B cell (primary cell): ENCODE data around the gene GPR4. TPM values are rescaled to one million over a fixed set of nuclear protein-coding genes. Genes with fewer than 3 reads are reported as not detected.

Experiments
- ATAC-seq: fragments of 200-7000 bp; cut with Tn5 transposase; one replicate; pipeline ENCODE4 v1.10.0; 2021; ENCODE audit warnings: low read depth, mild to moderate bottlenecking, moderate number of reproducible peaks, moderate library complexity
- CTCF ChIA-PET: fragments of 350-600 bp; sonication (Branson Sonifier 250); formaldehyde crosslinking; loops from one replicate; lab custom pipeline; 2021; ENCODE audit warnings: antibody characterized with exemption, inconsistent platforms; lab: Charles Lee
- POLR2A ChIA-PET: fragments of 350-600 bp; sonication (Branson Sonifier 250); formaldehyde crosslinking; loops from one replicate; lab custom pipeline; 2021; ENCODE audit warnings: antibody characterized with exemption; lab: Charles Lee
- DNase-seq: peaks from one replicate; pipeline ENCODE4 v3.0.0; 2013
- H2AFZ ChIP-seq: 2 replicates; pipeline ENCODE4 v1.6.1; 2012; ENCODE audit warnings: mild to moderate bottlenecking, low read depth, low read length; ENCODE audit not compliant: insufficient read depth, poor library complexity, severe bottlenecking
- H3K27ac ChIP-seq, 2 donors: 1 replicate in 1 of 2; 2 replicates in 1 of 2; pipeline ENCODE4 v1.5.1; 2012 to 2013; ENCODE audit warnings: low read length in 2 of 2, mild to moderate bottlenecking in 2 of 2, moderate library complexity in 1 of 2
- H3K27me3 ChIP-seq, 4 experiments: fragments of 200-600 bp in 1 of 4; sonication (generic) in 1 of 4; replicated peaks in 1 of 4; 1 replicate in 2 of 4; 2 replicates in 2 of 4; pipeline versions ENCODE4 v1.6.1 to v1.7.0; 2013 to 2016; ENCODE audit warnings: low read length in 3 of 4, mild to moderate bottlenecking in 2 of 4, mixed read lengths in 1 of 4, moderate library complexity in 1 of 4; ENCODE audit not compliant: insufficient read depth in 4 of 4, control insufficient read depth in 3 of 4; ENCODE audit errors: control extremely low read depth in 1 of 4
- H3K36me3 ChIP-seq, 2 experiments: replicated peaks in 1 of 2; 1 replicate in 1 of 2; 2 replicates in 1 of 2; pipeline versions ENCODE4 v1.6.1 to v1.7.1; 2013; ENCODE audit warnings: low read length in 1 of 2; ENCODE audit not compliant: insufficient read depth in 2 of 2, control insufficient read depth in 1 of 2; ENCODE audit errors: control extremely low read depth in 1 of 2, extremely low read depth in 1 of 2
- H3K4me1 ChIP-seq, 2 donors: fragments of 200-600 bp in 1 of 2; sonication (generic) in 1 of 2; 1 replicate in 1 of 2; 2 replicates in 1 of 2; pipeline versions ENCODE4 v1.5.1 to v1.6.1; 2013 to 2017; ENCODE audit warnings: low read length in 2 of 2; ENCODE audit not compliant: control insufficient read depth in 2 of 2, insufficient read depth in 2 of 2
- H3K4me2 ChIP-seq: replicated peaks from 2 replicates; pipeline ENCODE3; 2012; ENCODE audit warnings: mild to moderate bottlenecking, low read depth, low read length; ENCODE audit not compliant: poor library complexity, severe bottlenecking
- H3K4me3 ChIP-seq, 5 experiments: fragments of 200-600 bp in 1 of 5; sonication (generic) in 1 of 5; 1 replicate in 3 of 5; 2 replicates in 2 of 5; pipeline versions ENCODE4 v1.5.1 to v1.7.0; 2011 to 2016; ENCODE audit warnings: low read length in 4 of 5, mild to moderate bottlenecking in 4 of 5, low read depth in 2 of 5, control low read depth in 1 of 5, moderate library complexity in 1 of 5; ENCODE audit not compliant: insufficient read depth in 1 of 5; ENCODE audit errors: control extremely low read depth in 1 of 5, extremely low read depth in 1 of 5
- H3K79me2 ChIP-seq: fragments of 200-600 bp; sonication (generic); one replicate; pipeline ENCODE4 v1.6.0; 2016; ENCODE audit warnings: low read length; ENCODE audit not compliant: control insufficient read depth, insufficient read depth
- H3K9ac ChIP-seq: fragments of 200-600 bp; sonication (generic); 2 replicates; pipeline ENCODE4 v1.6.1; 2017; ENCODE audit warnings: mild to moderate bottlenecking, low read length, moderate library complexity
- H3K9me3 ChIP-seq, 3 donors: one replicate each; pipeline versions ENCODE4 v1.6.1 to v1.7.1; 2013; ENCODE audit warnings: low read length in 2 of 3; ENCODE audit not compliant: control insufficient read depth in 2 of 3, insufficient read depth in 1 of 3; ENCODE audit errors: control extremely low read depth in 1 of 3
- H4K20me1 ChIP-seq: 2 replicates; pipeline ENCODE4 v1.6.0; 2012; ENCODE audit warnings: mild to moderate bottlenecking, low read length; ENCODE audit not compliant: insufficient read depth, control insufficient read depth, poor library complexity, severe bottlenecking
- H3K27ac Mint-ChIP-seq: one replicate; pipeline ENCODE4 v1.8.0; 2021; ENCODE audit warnings: mixed read lengths
- H3K27me3 Mint-ChIP-seq: one replicate; pipeline ENCODE4 v1.8.0; 2021; ENCODE audit warnings: mixed read lengths
- H3K4me1 Mint-ChIP-seq: one replicate; pipeline ENCODE4 v1.8.0; 2021; ENCODE audit warnings: mixed read lengths
- H3K4me3 Mint-ChIP-seq: one replicate; pipeline ENCODE4 v1.8.0; 2021; ENCODE audit warnings: mixed read lengths
- H3K9me3 Mint-ChIP-seq: one replicate; pipeline ENCODE4 v1.8.0; 2022; ENCODE audit warnings: mixed read lengths; ENCODE audit not compliant: insufficient read depth
- EZH2 ChIP-seq: IDR thresholded peaks from 2 replicates; pipeline ENCODE4 v1.6.1; 2012; ENCODE audit warnings: borderline replicate concordance, low read depth, mild to moderate bottlenecking, moderate library complexity, low read length; ENCODE audit not compliant: insufficient read depth, poor library complexity, severe bottlenecking
- WGBS: methylation state at CpG from one replicate; pipeline ENCODE4 v1.1.5; 2013; ENCODE audit warnings: missing lambda C conversion rate; ENCODE audit not compliant: insufficient coverage; 5-methylcytosine and 5-hydroxymethylcytosine counted together
- intact Hi-C: fragments of 100-400 bp; cut with micrococcal nuclease; formaldehyde crosslinking; loops from one replicate; pipeline ENCODE4 v1.10.0; 2022
- polyA minus RNA-seq: library from RNA; depleted of rRNA, polyadenylated mRNA; stranded (reverse); fragments of >200 nt; gene quantifications from 2 replicates; pipeline ENCODE4 v1.2.3, GENCODE V29; 2012
- polyA plus RNA-seq: library from polyadenylated mRNA; depleted of rRNA; stranded (reverse); fragments of >200 nt; gene quantifications from 2 replicates; pipeline ENCODE4 v1.2.3, GENCODE V29; 2012
- total RNA-seq, 2 donors: library from RNA; stranded (reverse); fragments of 120-200 nt in 1 of 2; gene quantifications; 1 replicate in 1 of 2; 2 replicates in 1 of 2; pipeline versions ENCODE4 v1.2.3 to v1.2.4, GENCODE V29; 2013 to 2022
- TF ChIP-seq, protein P1 (sequence below): fragments of 200-600 bp; IDR thresholded peaks from one replicate; pipeline ENCODE4 v1.8.0; 2022; ENCODE audit warnings: antibody characterized with exemption, mild to moderate bottlenecking

The GPR4 gene
- total RNA-seq (not detected in 2 replicates), polyA plus RNA-seq (not detected in 2 replicates), polyA minus RNA-seq (not detected in 2 replicates)
- not detected for total RNA-seq (2013)

GRCh38 chr19:45601524-45602374 lies at the start of gene GPR4:
Gene GPR4 (minus strand): TSS chr19:45602212. CDS start chr19:45591866, 10,346 bp downstream.
- Mint-ChIP-seq H3K4me1 (peaks cover 40% of the 10 kb centered on the region), H3K9me3 (no peaks in the 10 kb centered on the region), H3K4me3 (no peak within 1 kb of the TSS), H3K27me3 (peaks cover 61% of the 10 kb centered on the region), H3K27ac (no peak within 1 kb of the TSS)
- Histone ChIP-seq H3K36me3 (no peaks in the 10 kb centered on the region), H3K79me2 (no peaks in the 10 kb centered on the region), H3K4me2 (peak within 1 kb of the TSS; percentile 38), H4K20me1 (no peaks in the 10 kb centered on the region), H3K27me3 (peaks cover 0 to 74% (median 46%) of the 10 kb centered on the region in 4 experiments), H3K4me1 (peaks cover 29 to 51% of the 10 kb centered on the region in 2 donors), H3K9me3 (peaks cover 0 to 14% (median 0%) of the 10 kb centered on the region in 3 donors), H3K9ac (no peak within 1 kb of the TSS), H3K4me3 (no peak within 1 kb of the TSS), H3K27ac (no peak within 1 kb of the TSS), H2AFZ (peak within 1 kb of the TSS; percentile 21)
- DNase-seq (peak; percentile 27), ATAC-seq (no peak)
- CTCF ChIA-PET, result no interaction called here
- intact Hi-C loops, result no loop called here
- POLR2A ChIA-PET, result no interaction called here
- 9% methylated on average over 50 of the region's 52 CpGs for WGBS
- TF ChIP-seq, protein P1, sequence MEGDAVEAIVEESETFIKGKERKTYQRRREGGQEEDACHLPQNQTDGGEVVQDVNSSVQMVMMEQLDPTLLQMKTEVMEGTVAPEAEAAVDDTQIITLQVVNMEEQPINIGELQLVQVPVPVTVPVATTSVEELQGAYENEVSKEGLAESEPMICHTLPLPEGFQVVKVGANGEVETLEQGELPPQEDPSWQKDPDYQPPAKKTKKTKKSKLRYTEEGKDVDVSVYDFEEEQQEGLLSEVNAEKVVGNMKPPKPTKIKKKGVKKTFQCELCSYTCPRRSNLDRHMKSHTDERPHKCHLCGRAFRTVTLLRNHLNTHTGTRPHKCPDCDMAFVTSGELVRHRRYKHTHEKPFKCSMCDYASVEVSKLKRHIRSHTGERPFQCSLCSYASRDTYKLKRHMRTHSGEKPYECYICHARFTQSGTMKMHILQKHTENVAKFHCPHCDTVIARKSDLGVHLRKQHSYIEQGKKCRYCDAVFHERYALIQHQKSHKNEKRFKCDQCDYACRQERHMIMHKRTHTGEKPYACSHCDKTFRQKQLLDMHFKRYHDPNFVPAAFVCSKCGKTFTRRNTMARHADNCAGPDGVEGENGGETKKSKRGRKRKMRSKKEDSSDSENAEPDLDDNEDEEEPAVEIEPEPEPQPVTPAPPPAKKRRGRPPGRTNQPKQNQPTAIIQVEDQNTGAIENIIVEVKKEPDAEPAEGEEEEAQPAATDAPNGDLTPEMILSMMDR, result no peak
- TF ChIP-seq EZH2, result no peak

DNA sequence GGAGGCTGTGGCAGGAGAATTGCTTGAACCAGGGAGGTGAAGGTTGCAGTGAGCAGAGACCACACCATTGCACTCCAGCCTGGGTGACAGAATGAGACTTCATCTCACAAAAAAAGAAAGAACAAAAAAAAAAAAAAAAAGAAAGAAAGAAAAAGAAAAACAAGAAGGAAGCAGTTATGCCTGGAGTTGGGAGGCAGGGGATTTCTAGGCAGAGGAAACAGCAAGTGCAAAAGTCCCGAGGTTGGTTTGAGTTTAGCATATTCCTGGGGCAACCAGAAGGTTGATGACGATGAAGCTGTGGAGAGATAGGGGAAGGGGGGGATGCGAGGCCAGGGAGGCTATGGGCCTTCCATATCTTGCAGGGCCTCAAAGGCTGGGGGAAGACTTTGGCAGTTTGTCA lies 48.7 kb upstream of the GPR4 start:
- TF ChIP-seq EZH2, result no peak
- TF ChIP-seq, protein P1, result no peak
- Mint-ChIP-seq H3K4me1 (peaks cover 10% of the 10 kb centered on the region), H3K27ac (no peak overlapping the region), H3K9me3 (no peaks in the 10 kb centered on the region), H3K27me3 (peaks cover 9% of the 10 kb centered on the region), H3K4me3 (no peak overlapping the region)
- no peaks in the 10 kb centered on the region for H3K36me3 ChIP-seq
- intact Hi-C loops, result no loop called here
- no peaks in the 10 kb centered on the region for H3K79me2 ChIP-seq
- no peak for ATAC-seq
- no peak overlapping the region for H3K27ac ChIP-seq
- H3K27me3 ChIP-seq, result peaks cover 0 to 13% (median 5%) of the 10 kb centered on the region in 4 experiments
- H3K9ac ChIP-seq, result no peak overlapping the region
- peaks cover 7 to 8% of the 10 kb centered on the region in 2 donors for H3K4me1 ChIP-seq
- DNase-seq, result no peak
- no peak overlapping the region for H3K4me3 ChIP-seq
- ChIA-PET POLR2A (interaction anchor here (0.6 kb wide), 2 partner anchors 17 to 293 kb away, joined by 3 to 4 read pairs; no protein-coding TSS in a partner anchor), CTCF (interaction anchor here (0.6 kb wide), 1 partner anchor 208 kb away, joined by 3 read pairs; no protein-coding TSS in a partner anchor)
- no peaks in the 10 kb centered on the region for H4K20me1 ChIP-seq
- no peaks in the 10 kb centered on the region for H3K9me3 ChIP-seq
- H2AFZ ChIP-seq, result no peak overlapping the region
- no peak overlapping the region for H3K4me2 ChIP-seq
- 26% methylated on average over 3 of the region's 3 CpGs for WGBS
